Upper lobe of right lung (tissue), 1 donor: Measurements from ENCODE around the gene XYLT1. TPM values are rescaled to one million over a fixed set of nuclear protein-coding genes. Genes with fewer than 3 reads are reported as not detected.
"Not testable (repeated sequence)": the region's sequence is repeated elsewhere in the genome, so short reads cannot be mapped to it uniquely, and the experiment has no call there.

Source experiments
- ATAC-seq: fragments of 200-7000 bp; cut with Tn5 transposase; one replicate; pipeline ENCODE4 v1.9.1; 2020; ENCODE audit warnings: mild to moderate bottlenecking, moderate library complexity
- DNase-seq: peaks from one replicate; pipeline ENCODE4 v3.0.0-alpha.2; 2020
- H3K27ac ChIP-seq: fragments of 200-600 bp; one replicate; pipeline ENCODE4 v1.8.0; 2022
- H3K27me3 ChIP-seq: fragments of 200-600 bp; one replicate; pipeline ENCODE4 v1.8.0; 2022; ENCODE audit warnings: mild to moderate bottlenecking
- H3K36me3 ChIP-seq: fragments of 200-600 bp; one replicate; pipeline ENCODE4 v1.8.0; 2022
- H3K4me1 ChIP-seq: fragments of 200-600 bp; one replicate; pipeline ENCODE4 v1.8.0; 2022
- H3K4me3 ChIP-seq: fragments of 200-600 bp; one replicate; pipeline ENCODE4 v1.8.0; 2022; ENCODE audit warnings: mild to moderate bottlenecking
- H3K9me3 ChIP-seq: fragments of 200-600 bp; one replicate; pipeline ENCODE4 v1.8.0; 2022
- intact Hi-C: fragments of 100-400 bp; cut with DNase I; formaldehyde crosslinking; loops from one replicate; pipeline ENCODE4 v1.11.0; 2022
- total RNA-seq: library from RNA; stranded (reverse); fragmentation: NEBNext Ultra II Directional; extraction: Animal tissue kit (Norgen Biotek cat#: 25700); gene quantifications from one replicate; pipeline ENCODE4 v1.2.1, GENCODE V29; 2021
- TF ChIP-seq, protein P1 (sequence below): fragments of 200-600 bp; IDR thresholded peaks from one replicate; pipeline ENCODE4 v1.8.0; 2022; ENCODE audit warnings: antibody characterized with exemption
- donor health status: DM: no; HTN: yes; CAD: no; lungs with severe emphysema.

XYLT1 gene
- total RNA-seq, 1 donor from 2014 or later = 12.1 TPM

DNA sequence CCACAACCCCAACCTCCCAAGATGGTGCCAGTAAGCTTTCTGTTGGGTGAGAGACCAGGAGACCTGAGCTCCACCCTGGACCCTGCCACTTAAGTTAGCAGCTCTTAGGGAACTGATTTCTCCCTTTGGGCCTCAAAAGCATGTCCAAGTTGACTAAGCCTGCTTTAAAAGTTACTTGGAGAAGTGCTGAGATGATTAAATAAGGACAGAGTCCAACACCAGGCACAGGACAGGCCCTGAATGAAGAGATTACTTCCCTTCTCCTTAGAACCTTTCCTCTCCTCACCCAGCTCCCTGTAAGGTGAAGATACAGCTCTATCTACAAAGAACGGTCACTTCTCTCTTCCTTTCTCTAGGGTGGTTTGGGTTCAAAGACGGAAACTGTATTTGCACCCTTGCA, 162.6 kb downstream of the XYLT1 start:
- H3K4me3 ChIP-seq = no peak overlapping the region
- intact Hi-C loops = no loop called here

DNA sequence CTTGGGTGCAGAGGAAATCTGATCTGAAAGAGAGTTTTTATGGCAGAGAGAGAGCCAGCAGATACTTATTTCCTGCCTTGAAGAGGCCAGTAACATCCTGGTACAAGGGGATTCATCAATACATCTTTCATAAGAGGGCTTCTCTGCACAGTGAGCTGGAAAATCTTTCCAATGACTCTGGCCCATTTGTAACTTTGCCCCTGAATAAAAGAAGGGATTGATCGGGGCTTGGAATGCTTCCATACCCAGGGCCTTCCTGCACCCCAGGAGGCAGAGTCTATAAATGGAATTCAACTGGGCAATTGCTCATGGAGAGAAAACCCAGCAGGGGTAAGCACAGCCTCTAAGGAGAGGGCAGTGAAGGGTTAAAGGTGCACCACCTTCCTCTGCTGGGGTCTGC, 163.3 kb downstream of the XYLT1 start:
- intact Hi-C loops = no loop called here
- DNase-seq (no peak), ATAC-seq (no peak)
- TF ChIP-seq, protein P1, sequence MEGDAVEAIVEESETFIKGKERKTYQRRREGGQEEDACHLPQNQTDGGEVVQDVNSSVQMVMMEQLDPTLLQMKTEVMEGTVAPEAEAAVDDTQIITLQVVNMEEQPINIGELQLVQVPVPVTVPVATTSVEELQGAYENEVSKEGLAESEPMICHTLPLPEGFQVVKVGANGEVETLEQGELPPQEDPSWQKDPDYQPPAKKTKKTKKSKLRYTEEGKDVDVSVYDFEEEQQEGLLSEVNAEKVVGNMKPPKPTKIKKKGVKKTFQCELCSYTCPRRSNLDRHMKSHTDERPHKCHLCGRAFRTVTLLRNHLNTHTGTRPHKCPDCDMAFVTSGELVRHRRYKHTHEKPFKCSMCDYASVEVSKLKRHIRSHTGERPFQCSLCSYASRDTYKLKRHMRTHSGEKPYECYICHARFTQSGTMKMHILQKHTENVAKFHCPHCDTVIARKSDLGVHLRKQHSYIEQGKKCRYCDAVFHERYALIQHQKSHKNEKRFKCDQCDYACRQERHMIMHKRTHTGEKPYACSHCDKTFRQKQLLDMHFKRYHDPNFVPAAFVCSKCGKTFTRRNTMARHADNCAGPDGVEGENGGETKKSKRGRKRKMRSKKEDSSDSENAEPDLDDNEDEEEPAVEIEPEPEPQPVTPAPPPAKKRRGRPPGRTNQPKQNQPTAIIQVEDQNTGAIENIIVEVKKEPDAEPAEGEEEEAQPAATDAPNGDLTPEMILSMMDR = no peak
- H3K4me1 ChIP-seq = peaks cover 17% of the 10 kb centered on the region
- H3K27ac ChIP-seq = no peak overlapping the region
- H3K4me3 ChIP-seq = no peak overlapping the region
- no peaks in the 10 kb centered on the region for H3K36me3 ChIP-seq
- H3K9me3 ChIP-seq = no peaks in the 10 kb centered on the region
- no peaks in the 10 kb centered on the region for H3K27me3 ChIP-seq

More for the DNA sequence above, 162.6 kb downstream of the XYLT1 start:
- DNase-seq = no peak
- Histone ChIP-seq H3K27me3 (no peaks in the 10 kb centered on the region), H3K27ac (no peak overlapping the region), H3K9me3 (no peaks in the 10 kb centered on the region), H3K4me1 (peaks cover 18% of the 10 kb centered on the region), H3K36me3 (no peaks in the 10 kb centered on the region)
- ATAC-seq = no peak
- TF ChIP-seq, protein P1 = no peak

DNA sequence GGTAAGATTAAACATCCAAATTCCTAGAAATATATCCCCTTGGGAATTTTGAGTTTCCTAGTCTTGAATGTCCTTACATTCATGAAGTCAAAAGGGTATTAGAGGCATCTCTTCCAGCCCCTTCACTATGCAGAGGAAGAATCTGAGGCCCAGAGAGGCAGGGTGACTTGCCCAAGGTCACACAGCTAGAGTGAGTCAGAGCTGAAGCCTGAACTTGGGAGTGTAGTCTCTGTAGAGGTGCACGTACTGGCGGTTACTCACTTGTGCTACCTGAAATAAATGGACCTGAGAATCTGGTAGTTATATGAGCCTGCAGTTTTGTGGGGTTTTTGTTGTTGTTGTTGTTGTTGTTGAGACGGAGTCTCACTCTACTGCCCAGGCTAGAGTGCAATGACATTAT, 164.0 kb downstream of the XYLT1 start:
- Histone ChIP-seq H3K4me3 (no peak overlapping the region), H3K4me1 (peaks cover 25% of the 10 kb centered on the region), H3K27ac (no peak overlapping the region), H3K36me3 (no peaks in the 10 kb centered on the region), H3K9me3 (no peaks in the 10 kb centered on the region), H3K27me3 (no peaks in the 10 kb centered on the region)
- TF ChIP-seq, protein P1 = no peak
- intact Hi-C loops = no loop called here
- no peak for ATAC-seq
- no peak for DNase-seq

DNA sequence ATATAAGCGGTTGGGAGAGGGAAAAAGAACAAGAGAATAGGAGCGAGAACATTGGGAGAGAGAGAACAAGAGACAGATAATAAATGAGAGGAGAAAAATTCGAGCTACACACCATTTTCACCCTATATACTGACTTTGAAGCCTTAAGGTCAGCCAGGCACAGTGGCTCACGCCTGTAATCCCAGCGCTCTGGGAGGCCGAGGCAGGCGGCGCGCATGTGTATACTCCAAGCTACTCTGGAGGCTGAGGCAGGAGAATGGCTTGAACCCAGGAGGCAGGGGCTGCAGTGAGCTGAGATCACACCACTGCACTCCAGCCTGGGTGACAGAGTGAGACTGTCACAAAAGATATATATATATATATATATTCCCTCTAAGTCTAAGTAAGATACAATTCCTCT, 164.5 kb downstream of the XYLT1 start:
- ATAC-seq, H3K4me3 ChIP-seq, H3K27me3 ChIP-seq, intact Hi-C loops, H3K27ac ChIP-seq, H3K9me3 ChIP-seq, H3K36me3 ChIP-seq, DNase-seq: not testable (repeated sequence)
- peaks cover 25% of the 10 kb centered on the region for H3K4me1 ChIP-seq

DNA sequence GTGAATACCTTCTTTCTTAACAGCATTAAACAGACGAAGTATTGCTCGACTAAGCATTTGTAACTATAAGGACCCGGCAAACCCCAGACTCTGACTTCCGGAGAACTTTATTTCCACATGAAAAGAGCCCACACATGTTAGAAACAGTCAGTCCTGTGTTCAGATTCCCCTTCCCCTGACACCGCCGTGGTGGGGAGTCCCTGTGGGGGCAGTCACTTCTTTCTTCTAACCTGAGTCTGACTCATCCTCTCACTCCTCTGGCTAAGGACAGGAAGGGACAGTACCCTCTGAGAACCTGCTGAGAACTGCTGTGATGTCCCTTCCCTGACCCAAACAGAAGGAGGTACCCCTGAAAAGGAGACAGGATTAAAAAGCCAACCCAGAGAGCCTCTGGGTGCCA, 165.1 kb downstream of the XYLT1 start:
- intact Hi-C loops = no loop called here

DNA sequence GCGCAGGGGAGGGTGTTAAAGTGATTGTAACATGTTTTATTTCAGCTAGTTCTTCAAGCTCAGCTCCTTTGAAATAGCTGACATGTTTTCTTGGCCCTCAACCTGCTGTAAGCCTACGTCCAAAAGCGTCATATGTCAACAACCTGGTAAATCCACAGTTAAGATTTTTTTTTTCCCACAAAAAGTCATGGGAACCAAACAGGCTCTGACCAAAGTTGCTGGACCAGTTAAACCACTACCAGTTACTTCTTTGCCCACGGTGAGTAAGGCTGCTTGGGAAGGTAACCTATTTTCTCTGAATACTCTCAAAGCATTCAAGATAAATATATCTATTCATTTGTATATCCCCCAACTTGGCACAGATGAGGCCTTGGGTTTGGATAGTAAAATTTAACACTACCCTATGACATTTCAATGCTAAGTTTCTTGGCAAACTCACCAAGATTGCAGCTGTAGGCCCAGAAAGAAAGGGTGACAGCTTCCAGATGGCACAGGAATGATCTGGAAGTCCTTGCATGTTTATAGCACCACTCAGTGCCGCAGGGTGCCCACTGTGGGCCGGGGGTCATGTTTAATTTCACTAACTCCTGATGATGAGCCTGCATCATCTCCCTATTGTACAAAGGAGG, 166.2 kb downstream of the XYLT1 start:
- no peak for DNase-seq
- peaks cover 25% of the 10 kb centered on the region for H3K4me1 ChIP-seq
- TF ChIP-seq, protein P1 = peak; percentile 6
- ATAC-seq = peak; percentile 67
- peak overlapping the region; percentile 14 for H3K27ac ChIP-seq
- intact Hi-C loops = no loop called here
- H3K36me3 ChIP-seq = no peaks in the 10 kb centered on the region
- no peaks in the 10 kb centered on the region for H3K27me3 ChIP-seq
- no peaks in the 10 kb centered on the region for H3K9me3 ChIP-seq
- H3K4me3 ChIP-seq = no peak overlapping the region

More for the DNA sequence above, 165.1 kb downstream of the XYLT1 start:
- TF ChIP-seq, protein P1 = no peak
- H3K27me3 ChIP-seq = no peaks in the 10 kb centered on the region
- no peaks in the 10 kb centered on the region for H3K9me3 ChIP-seq
- DNase-seq (no peak), ATAC-seq (no peak)
- H3K36me3 ChIP-seq = no peaks in the 10 kb centered on the region
- no peak overlapping the region for H3K4me3 ChIP-seq
- no peak overlapping the region for H3K27ac ChIP-seq
- H3K4me1 ChIP-seq = peaks cover 25% of the 10 kb centered on the region
